ENCODE results near the gene HEPN1.

GRCh38 chr11:124902616-124903015 lies 16.4 kb upstream of the HEPN1 start:
- TF ChIP-seq MED1 (CRISPR knock-in tag; IDR thresholded peaks at IDR 0.05; ENCODE audit: borderline replicate concordance): no peak
- no peak for TF ChIP-seq SP1 (CRISPR knock-in tag; IDR thresholded peaks at IDR 0.05)
- no peak for TF ChIP-seq POLR2A (conservative IDR thresholded peaks at IDR 0.05)
- TF ChIP-seq UBTF (IDR thresholded peaks at IDR 0.05; ENCODE audit: borderline replicate concordance in 1 of 2, low read depth in 2 of 2, low read length in 2 of 2): no peak

Data from K562 (cell line).